Endodermal cell (in vitro differentiated cells): ENCODE measurements around the gene RETREG1. TPM values are rescaled to one million over a fixed set of nuclear protein-coding genes. Genes with fewer than 3 reads are reported as not detected.

Source experiments
- DNase-seq: peaks from one replicate; pipeline ENCODE4 v3.0.0-alpha.2; 2017
- H3K27ac ChIP-seq: 2 replicates; pipeline ENCODE4 v1.5.1; 2013; ENCODE audit warnings: mild to moderate bottlenecking, low read depth, low read length, moderate library complexity
- H3K27me3 ChIP-seq: 2 replicates; pipeline ENCODE4 v1.6.1; 2013; ENCODE audit warnings: mild to moderate bottlenecking, low read length, moderate library complexity; ENCODE audit not compliant: insufficient read depth, control insufficient read depth, poor library complexity, severe bottlenecking
- H3K36me3 ChIP-seq: 2 replicates; pipeline ENCODE4 v1.7.0; 2013; ENCODE audit warnings: mild to moderate bottlenecking, low read length, moderate library complexity; ENCODE audit not compliant: control insufficient read depth, insufficient read depth
- H3K4me1 ChIP-seq: one replicate; pipeline ENCODE4 v1.7.0; 2013; ENCODE audit warnings: low read length; ENCODE audit not compliant: control insufficient read depth, insufficient read depth
- H3K4me3 ChIP-seq: 2 replicates; pipeline ENCODE4 v1.5.1; 2013; ENCODE audit warnings: mild to moderate bottlenecking, low read length, moderate library complexity
- H3K9ac ChIP-seq: 2 replicates; pipeline ENCODE4 v1.6.1; 2013; ENCODE audit warnings: mild to moderate bottlenecking, low read length, moderate library complexity; ENCODE audit not compliant: poor library complexity, severe bottlenecking; ENCODE audit errors: extremely low read depth
- H3K9me3 ChIP-seq: 2 replicates; pipeline ENCODE4 v1.6.1; 2013; ENCODE audit warnings: mild to moderate bottlenecking, low read length, moderate library complexity; ENCODE audit not compliant: control insufficient read depth
- H3K27ac Mint-ChIP-seq: 2 replicates; pipeline ENCODE4 v1.8.0; 2020; ENCODE audit warnings: mixed read lengths
- H3K27me3 Mint-ChIP-seq: 2 replicates; pipeline ENCODE4 v1.8.0; 2021; ENCODE audit warnings: mild to moderate bottlenecking, mixed read lengths; ENCODE audit not compliant: insufficient read depth
- H3K36me3 Mint-ChIP-seq: 2 replicates; pipeline ENCODE4 v1.8.0; 2020; ENCODE audit warnings: low read depth, mixed read lengths
- H3K4me1 Mint-ChIP-seq: 2 replicates; pipeline ENCODE4 v1.8.0; 2020; ENCODE audit warnings: mixed read lengths
- H3K4me3 Mint-ChIP-seq: 2 replicates; pipeline ENCODE4 v1.8.0; 2020; ENCODE audit warnings: mild to moderate bottlenecking, moderate library complexity, mixed read lengths
- H3K9me3 Mint-ChIP-seq: 2 replicates; pipeline ENCODE4 v1.8.0; 2020; ENCODE audit warnings: mild to moderate bottlenecking, mixed read lengths
- WGBS, 2 experiments: methylation state at CpG; one replicate each; pipeline versions ENCODE4 v1.1.5 to v1.1.7; 2013; ENCODE audit warnings: missing lambda C conversion rate in 2 of 2, mixed read lengths in 1 of 2; ENCODE audit not compliant: insufficient coverage in 1 of 2, insufficient read length in 1 of 2; 5-methylcytosine and 5-hydroxymethylcytosine counted together
- total RNA-seq, 2 donors: library from RNA; stranded (reverse); fragmentation: NEBNext Ultra II Directional in 1 of 2; extraction: Animal tissue kit (Norgen Biotek cat#: 25700) in 1 of 2; gene quantifications; 2 replicates in 1 of 2; 3 replicates in 1 of 2; pipeline ENCODE4 v1.2.1, GENCODE V29; 2021
- TF ChIP-seq, protein P1 (sequence below): fragments of 200-600 bp; sonication (generic); conservative IDR thresholded peaks from 2 replicates; pipeline ENCODE4 v1.5.0; 2021; ENCODE audit warnings: antibody characterized with exemption, mild to moderate bottlenecking

The RETREG1 gene
- total RNA-seq, 2 donors from 2014 or later = 4.1 to 4.3 TPM

DNA sequence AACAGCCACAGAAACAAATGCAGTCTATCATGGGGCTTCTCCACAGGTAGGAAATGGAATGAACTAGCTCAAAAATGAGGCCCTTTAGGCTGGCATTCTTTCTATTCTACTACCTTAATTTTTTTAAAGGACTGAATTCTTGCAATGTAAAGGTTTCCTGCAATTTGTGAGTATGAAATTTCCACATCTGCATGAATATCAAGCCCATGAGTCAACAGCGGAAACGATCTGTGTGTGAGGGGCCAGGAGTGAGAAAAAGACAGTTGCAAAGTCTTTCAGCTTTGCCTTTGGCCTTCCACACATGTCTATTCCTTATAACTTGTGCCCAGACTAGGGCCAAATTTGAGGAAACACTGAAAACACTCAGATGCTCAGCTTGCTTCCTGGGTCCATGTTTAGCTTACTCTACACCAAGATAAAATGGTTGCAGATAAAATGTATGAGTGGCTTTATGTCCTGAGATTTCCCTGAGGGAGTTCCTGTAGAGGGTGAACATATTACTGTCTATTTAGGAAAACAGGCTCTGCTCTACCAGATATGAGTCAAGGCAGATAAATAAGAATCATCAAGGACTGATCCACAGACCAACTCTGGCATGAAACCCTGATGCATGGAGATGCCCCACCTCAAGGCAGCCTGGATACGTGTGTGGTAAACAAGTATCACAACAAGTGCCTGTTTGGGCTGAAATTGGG lies 46.5 kb downstream of the RETREG1 start:
- no peak overlapping the region for H3K4me3 ChIP-seq
- H3K27ac Mint-ChIP-seq = no peak overlapping the region
- TF ChIP-seq, protein P1, sequence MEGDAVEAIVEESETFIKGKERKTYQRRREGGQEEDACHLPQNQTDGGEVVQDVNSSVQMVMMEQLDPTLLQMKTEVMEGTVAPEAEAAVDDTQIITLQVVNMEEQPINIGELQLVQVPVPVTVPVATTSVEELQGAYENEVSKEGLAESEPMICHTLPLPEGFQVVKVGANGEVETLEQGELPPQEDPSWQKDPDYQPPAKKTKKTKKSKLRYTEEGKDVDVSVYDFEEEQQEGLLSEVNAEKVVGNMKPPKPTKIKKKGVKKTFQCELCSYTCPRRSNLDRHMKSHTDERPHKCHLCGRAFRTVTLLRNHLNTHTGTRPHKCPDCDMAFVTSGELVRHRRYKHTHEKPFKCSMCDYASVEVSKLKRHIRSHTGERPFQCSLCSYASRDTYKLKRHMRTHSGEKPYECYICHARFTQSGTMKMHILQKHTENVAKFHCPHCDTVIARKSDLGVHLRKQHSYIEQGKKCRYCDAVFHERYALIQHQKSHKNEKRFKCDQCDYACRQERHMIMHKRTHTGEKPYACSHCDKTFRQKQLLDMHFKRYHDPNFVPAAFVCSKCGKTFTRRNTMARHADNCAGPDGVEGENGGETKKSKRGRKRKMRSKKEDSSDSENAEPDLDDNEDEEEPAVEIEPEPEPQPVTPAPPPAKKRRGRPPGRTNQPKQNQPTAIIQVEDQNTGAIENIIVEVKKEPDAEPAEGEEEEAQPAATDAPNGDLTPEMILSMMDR = no peak
- no peaks in the 10 kb centered on the region for H3K9me3 Mint-ChIP-seq
- no peaks in the 10 kb centered on the region for H3K27me3 ChIP-seq
- H3K27me3 Mint-ChIP-seq = no peaks in the 10 kb centered on the region
- no peaks in the 10 kb centered on the region for H3K36me3 Mint-ChIP-seq
- DNase-seq = no peak
- H3K4me1 ChIP-seq = no peaks in the 10 kb centered on the region
- H3K36me3 ChIP-seq = no peaks in the 10 kb centered on the region
- H3K4me1 Mint-ChIP-seq = peaks cover 16% of the 10 kb centered on the region
- WGBS, 2 experiments = 68 to 77% methylated on average over 3 of the region's 3 CpGs
- no peak overlapping the region for H3K27ac ChIP-seq
- H3K9ac ChIP-seq = no peak overlapping the region
- no peaks in the 10 kb centered on the region for H3K9me3 ChIP-seq
- H3K4me3 Mint-ChIP-seq = no peak overlapping the region

DNA sequence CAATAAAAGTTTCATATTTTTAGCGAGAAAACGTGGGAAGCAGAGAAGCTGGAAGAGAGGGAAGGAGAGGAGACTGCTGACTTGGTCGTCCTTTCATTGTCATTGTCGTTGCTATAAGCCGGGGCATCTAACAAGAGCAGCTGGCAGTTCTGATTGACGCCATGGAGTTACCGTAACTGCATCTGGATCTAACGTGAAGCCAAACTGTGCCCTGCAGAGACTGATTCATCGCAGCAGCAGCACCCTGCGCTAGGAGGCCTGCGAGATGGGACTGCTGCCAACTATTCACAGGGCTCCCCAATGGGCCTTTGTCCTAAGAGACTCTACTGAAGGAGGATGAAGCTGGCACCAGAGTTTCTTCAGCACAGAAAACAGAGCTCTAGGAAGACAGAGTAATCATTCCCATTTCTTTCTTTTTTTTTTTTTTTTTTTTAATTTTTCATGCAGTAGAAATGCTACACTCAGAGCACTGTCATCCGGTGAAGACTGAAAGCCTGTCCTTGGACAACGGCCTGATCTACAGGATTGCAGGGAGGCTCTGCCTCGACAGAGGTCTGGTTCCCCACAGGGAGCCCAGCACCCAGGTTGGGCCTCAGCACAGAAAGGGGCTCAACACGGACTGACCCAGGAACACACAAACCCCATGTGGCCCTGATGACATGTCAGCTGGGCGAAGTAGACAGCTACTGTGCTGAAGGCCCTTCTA lies 47.8 kb downstream of the RETREG1 start:
- H3K4me3 ChIP-seq = no peak overlapping the region
- H3K9ac ChIP-seq = no peak overlapping the region
- no peak overlapping the region for H3K4me3 Mint-ChIP-seq
- no peaks in the 10 kb centered on the region for H3K9me3 ChIP-seq
- no peaks in the 10 kb centered on the region for H3K36me3 ChIP-seq
- no peaks in the 10 kb centered on the region for H3K27me3 Mint-ChIP-seq
- H3K36me3 Mint-ChIP-seq = no peaks in the 10 kb centered on the region
- H3K27ac ChIP-seq = no peak overlapping the region
- 91 to 93% methylated on average over 6 to 16 of the region's 16 CpGs for WGBS, 2 experiments
- H3K27me3 ChIP-seq = no peaks in the 10 kb centered on the region
- no peaks in the 10 kb centered on the region for H3K4me1 ChIP-seq
- H3K27ac Mint-ChIP-seq = no peak overlapping the region
- DNase-seq = no peak
- TF ChIP-seq, protein P1 = no peak
- H3K4me1 Mint-ChIP-seq = peaks cover 5% of the 10 kb centered on the region
- H3K9me3 Mint-ChIP-seq = no peaks in the 10 kb centered on the region

DNA sequence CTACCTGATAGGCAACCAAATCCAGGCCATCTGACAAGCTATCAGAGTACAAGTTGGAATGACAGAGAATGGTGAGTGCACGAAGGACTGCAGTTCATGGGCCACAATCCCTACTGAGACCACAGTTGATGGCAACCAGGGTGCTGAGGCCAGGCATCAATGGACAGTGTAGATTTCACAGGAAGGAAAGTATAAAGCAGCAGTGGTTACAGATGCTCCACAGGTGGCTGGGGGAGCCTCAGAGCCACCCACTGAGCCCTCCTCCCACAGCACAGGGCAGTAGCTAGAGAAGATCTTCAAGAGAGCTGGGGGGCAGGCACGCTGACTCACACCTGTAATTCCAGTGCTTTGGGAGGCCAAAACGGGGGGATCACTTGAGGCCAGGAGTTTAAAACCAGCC lies 49.4 kb downstream of the RETREG1 start:
- TF ChIP-seq, protein P1 = no peak

More for the DNA sequence above, 49.4 kb downstream of the RETREG1 start:
- no peak overlapping the region for H3K27ac ChIP-seq
- no peaks in the 10 kb centered on the region for H3K4me1 ChIP-seq
- Mint-ChIP-seq H3K36me3 (no peaks in the 10 kb centered on the region), H3K9me3 (no peaks in the 10 kb centered on the region), H3K27me3 (no peaks in the 10 kb centered on the region), H3K4me1 (no peaks in the 10 kb centered on the region), H3K4me3 (no peak overlapping the region), H3K27ac (no peak overlapping the region)
- no peaks in the 10 kb centered on the region for H3K27me3 ChIP-seq
- H3K9me3 ChIP-seq = no peaks in the 10 kb centered on the region
- WGBS, 2 experiments = 82 to 90% methylated on average over 3 of the region's 3 CpGs
- no peak for DNase-seq
- H3K9ac ChIP-seq = no peak overlapping the region
- H3K36me3 ChIP-seq = no peaks in the 10 kb centered on the region
- no peak overlapping the region for H3K4me3 ChIP-seq
